Large intestine (tissue), 3 donors: Measurements from ENCODE around the gene SEMA4C. TPM values are rescaled to one million over a fixed set of nuclear protein-coding genes. Genes with fewer than 3 reads are reported as not detected.

ENCODE experiments used
- DNase-seq, 2 donors: peaks; one replicate each; pipeline versions ENCODE4 v3.0.0 to v3.0.0-alpha.2; 2013
- H3K27ac ChIP-seq: one replicate; pipeline ENCODE4 v1.5.1; 2013; ENCODE audit warnings: low read length
- H3K27me3 ChIP-seq: 2 replicates; pipeline ENCODE4 v1.6.1; 2013; ENCODE audit warnings: low read length; ENCODE audit not compliant: control insufficient read depth, insufficient read depth
- H3K36me3 ChIP-seq: 2 replicates; pipeline ENCODE4 v1.6.1; 2013; ENCODE audit warnings: low read length; ENCODE audit not compliant: control insufficient read depth, insufficient read depth
- H3K4me1 ChIP-seq: one replicate; pipeline ENCODE4 v1.6.1; 2013; ENCODE audit warnings: low read length; ENCODE audit not compliant: control insufficient read depth, insufficient read depth
- H3K4me3 ChIP-seq: one replicate; pipeline ENCODE4 v1.5.1; 2013; ENCODE audit warnings: low read length
- H3K9me3 ChIP-seq: one replicate; pipeline ENCODE4 v1.6.1; 2013; ENCODE audit warnings: mild to moderate bottlenecking, low read depth, low read length, moderate library complexity; ENCODE audit not compliant: control insufficient read depth
- WGBS: methylation state at CpG from one replicate; pipeline ENCODE4 v1.1.5; 2013; ENCODE audit warnings: low lambda C conversion rate; ENCODE audit not compliant: insufficient coverage; 5-methylcytosine and 5-hydroxymethylcytosine counted together
- polyA plus RNA-seq: library from polyadenylated mRNA; unstranded; fragments of 120-200 nt; gene quantifications from one replicate; pipeline ENCODE4 v1.2.1, GENCODE V29; 2013

Gene SEMA4C
- polyA plus RNA-seq, 1 donor: 28.2 TPM

GRCh38 chr2:96816836-96817702 is 52.8 kb downstream of the SEMA4C start:
- Histone ChIP-seq H3K9me3 (no peaks in the 10 kb centered on the region), H3K4me1 (peaks cover 59% of the 10 kb centered on the region), H3K27ac (no peak overlapping the region), H3K4me3 (peak overlapping the region; percentile 56), H3K27me3 (no peaks in the 10 kb centered on the region), H3K36me3 (peaks cover 10% of the 10 kb centered on the region)
- peak in 1 of 2 donors; percentile 38 for DNase-seq
- no CpG with 5 or more reads among the region's 89 CpGs for WGBS

GRCh38 chr2:96816127-96816835 is 53.6 kb downstream of the SEMA4C start, which contains the start of gene CNNM3:
Gene CNNM3, plus strand, starts transcription at chr2:96816268. Its CDS starts 10 bp downstream, at chr2:96816278.
- Histone ChIP-seq H3K4me3 (peak within 1 kb of the TSS; percentile 77), H3K27ac (peak within 1 kb of the TSS; percentile 86), H3K9me3 (no peaks in the 10 kb centered on the region), H3K27me3 (no peaks in the 10 kb centered on the region), H3K4me1 (peaks cover 56% of the 10 kb centered on the region), H3K36me3 (peaks cover 15% of the 10 kb centered on the region)
- WGBS: no CpG with 5 or more reads among the region's 103 CpGs
- peak; percentile 92 to 97 for DNase-seq

- WGBS: no CpG with 5 or more reads among the region's 60 CpGs
- Histone ChIP-seq H3K4me1 (peaks cover 55% of the 10 kb centered on the region), H3K36me3 (peaks cover 22% of the 10 kb centered on the region), H3K4me3 (peak overlapping the region; percentile 77), H3K27ac (peak overlapping the region; percentile 86), H3K27me3 (no peaks in the 10 kb centered on the region), H3K9me3 (no peaks in the 10 kb centered on the region)
- DNase-seq: peak; percentile 30 to 60
These were observed 54.4 kb downstream of the SEMA4C start for GRCh38 chr2:96815326-96816126.

GRCh38 chr2:96813656-96814055 is 56.2 kb downstream of the SEMA4C start:
- peak overlapping the region; percentile 50 for H3K27ac ChIP-seq
- peaks cover 34% of the 10 kb centered on the region for H3K36me3 ChIP-seq
- H3K4me3 ChIP-seq: no peak overlapping the region
- peak; percentile 68 to 87 for DNase-seq
- WGBS: 60% methylated on average over 1 of the region's 4 CpGs
- H3K9me3 ChIP-seq: no peaks in the 10 kb centered on the region
- peaks cover 39% of the 10 kb centered on the region for H3K4me1 ChIP-seq
- H3K27me3 ChIP-seq: no peaks in the 10 kb centered on the region

- no peak for DNase-seq
- Histone ChIP-seq H3K27ac (no peak overlapping the region), H3K36me3 (peaks cover 36% of the 10 kb centered on the region), H3K4me1 (peaks cover 24% of the 10 kb centered on the region), H3K27me3 (no peaks in the 10 kb centered on the region), H3K4me3 (no peak overlapping the region), H3K9me3 (no peaks in the 10 kb centered on the region)
- no CpG with 5 or more reads among the region's 3 CpGs for WGBS
These were observed 58.0 kb downstream of the SEMA4C start for GRCh38 chr2:96811917-96812316.

GRCh38 chr2:96810783-96811192 is 59.1 kb downstream of the SEMA4C start:
- no peak overlapping the region for H3K27ac ChIP-seq
- H3K27me3 ChIP-seq: no peaks in the 10 kb centered on the region
- no peaks in the 10 kb centered on the region for H3K9me3 ChIP-seq
- peaks cover 36% of the 10 kb centered on the region for H3K36me3 ChIP-seq
- H3K4me3 ChIP-seq: no peak overlapping the region
- no CpG with 5 or more reads among the region's 5 CpGs for WGBS
- peaks cover 24% of the 10 kb centered on the region for H3K4me1 ChIP-seq
- DNase-seq: no peak

- no CpG with 5 or more reads among the region's 12 CpGs for WGBS
- no peak overlapping the region for H3K27ac ChIP-seq
- H3K4me3 ChIP-seq: no peak overlapping the region
- no peaks in the 10 kb centered on the region for H3K9me3 ChIP-seq
- peaks cover 22% of the 10 kb centered on the region for H3K4me1 ChIP-seq
- H3K27me3 ChIP-seq: no peaks in the 10 kb centered on the region
- no peak for DNase-seq
- peaks cover 36% of the 10 kb centered on the region for H3K36me3 ChIP-seq
These were observed 59.7 kb downstream of the SEMA4C start for GRCh38 chr2:96809951-96810782.

Other genes with a start within 250 kb of the SEMA4C start
- 41.6 TPM for gene KANSL3, start 231.8 kb downstream of the SEMA4C start, polyA plus RNA-seq
- gene FER1L5, start 227.3 kb downstream of the SEMA4C start, polyA plus RNA-seq: 1.2 TPM
- 30.0 TPM for gene LMAN2L, start 130.0 kb downstream of the SEMA4C start, polyA plus RNA-seq
- 17.9 TPM for gene CNNM4, start 109.2 kb downstream of the SEMA4C start, polyA plus RNA-seq
- gene CNNM3, start 53.8 kb downstream of the SEMA4C start, polyA plus RNA-seq: 35.0 TPM
- 4.2 TPM for gene ANKRD23, start 26.1 kb downstream of the SEMA4C start, polyA plus RNA-seq
- gene ANKRD39, start 12.1 kb downstream of the SEMA4C start, polyA plus RNA-seq: 9.6 TPM
- 0.58 TPM for gene FAM178B, start 116.5 kb upstream of the SEMA4C start, polyA plus RNA-seq
- 13.1 TPM for gene FAHD2B, start 224.8 kb upstream of the SEMA4C start, polyA plus RNA-seq
- gene ANKRD36, start 243.1 kb upstream of the SEMA4C start, polyA plus RNA-seq: 14.3 TPM